Measurements from ENCODE around the gene ARHGAP24.

Gene ARHGAP24

GRCh38 chr4:85772470-85772869, 297.5 kb downstream of the ARHGAP24 start:
- no peak for DNase-seq (ENCODE audit: low read depth in 2 of 3, low spot score in 2 of 3)

DNA sequence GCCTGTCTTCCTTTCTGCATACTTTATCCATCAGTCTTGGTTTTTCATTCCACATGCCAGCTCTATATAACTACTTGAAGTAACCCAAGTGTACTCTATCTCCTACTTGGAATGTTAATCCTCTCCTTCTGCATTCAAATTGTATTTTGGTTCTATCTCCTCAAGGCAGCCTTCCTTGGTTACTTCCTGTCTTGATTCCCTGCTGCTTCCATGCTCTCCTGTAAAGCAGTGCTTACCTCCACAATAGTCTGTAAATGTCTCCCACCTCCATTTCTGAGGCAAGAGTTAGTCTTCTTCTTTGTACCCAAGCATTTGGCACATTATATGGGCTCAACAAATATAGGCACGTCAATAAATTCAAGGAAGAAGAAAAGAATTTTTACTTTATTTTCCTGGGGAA, 298.4 kb downstream of the ARHGAP24 start:
- DNase-seq (ENCODE audit: low read depth in 2 of 3, low spot score in 2 of 3), result no peak

GRCh38 chr4:85774000-85774399, 299.1 kb downstream of the ARHGAP24 start:
- no peak for DNase-seq (ENCODE audit: low read depth in 2 of 3, low spot score in 2 of 3)

- DNase-seq (ENCODE audit: low read depth in 2 of 3, low spot score in 2 of 3), result no peak
These were observed 299.5 kb downstream of the ARHGAP24 start for GRCh38 chr4:85774489-85774888.

- no peak for DNase-seq (ENCODE audit: low read depth in 2 of 3, low spot score in 2 of 3)
These were observed 301.1 kb downstream of the ARHGAP24 start for GRCh38 chr4:85776096-85776495.

DNA sequence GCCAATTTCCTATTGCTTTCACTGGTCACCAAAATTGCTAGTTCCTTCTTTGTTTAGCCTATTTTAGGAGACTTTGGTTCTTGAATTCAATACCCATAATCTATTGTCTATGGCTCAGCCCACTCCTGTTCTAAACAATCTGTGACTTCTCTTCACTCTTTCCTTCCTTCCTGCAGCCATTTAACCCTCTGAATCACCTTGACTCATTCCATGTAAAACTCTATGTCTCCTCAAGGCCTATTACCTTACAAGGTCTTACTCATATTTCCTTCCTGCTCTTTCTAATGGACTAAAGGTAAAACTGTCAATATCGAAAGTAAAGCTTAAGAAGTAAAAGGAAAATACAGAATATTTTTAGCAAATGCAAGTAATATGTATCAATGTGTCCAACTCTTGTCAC, 301.6 kb downstream of the ARHGAP24 start:
- DNase-seq (ENCODE audit: low read depth in 2 of 3, low spot score in 2 of 3), result no peak

GRCh38 chr4:85777908-85778631, 303.1 kb downstream of the ARHGAP24 start:
- DNase-seq (ENCODE audit: low read depth in 2 of 3, low spot score in 2 of 3), result no peak

DNA sequence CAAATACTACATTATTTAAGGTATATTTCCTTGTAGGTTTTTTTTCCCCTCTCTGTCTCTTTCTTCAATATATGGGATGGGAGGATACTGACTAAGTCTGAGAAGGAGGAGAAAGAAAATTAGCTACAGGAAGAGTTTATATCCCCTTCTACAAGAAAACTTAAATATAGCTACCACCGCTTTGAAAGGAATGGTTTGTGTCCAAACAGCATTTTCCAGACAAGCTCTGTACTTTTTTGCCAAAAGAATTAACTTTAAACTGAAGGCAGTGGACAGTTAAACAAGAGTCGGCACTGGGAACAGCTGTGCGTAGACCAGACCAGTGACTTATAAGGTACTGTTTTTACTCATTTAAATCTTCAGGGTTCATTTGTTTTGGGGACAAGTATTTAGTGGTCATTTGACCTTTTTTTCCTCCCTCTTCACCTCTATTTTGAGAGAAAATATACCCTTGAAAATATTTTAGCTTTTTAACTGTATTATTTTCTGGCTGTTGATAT, 303.7 kb downstream of the ARHGAP24 start:
- DNase-seq (ENCODE audit: low read depth in 2 of 3, low spot score in 2 of 3), result no peak

GRCh38 chr4:85779165-85779564, 304.2 kb downstream of the ARHGAP24 start:
- no peak for DNase-seq (ENCODE audit: low read depth in 2 of 3, low spot score in 2 of 3)

DNA sequence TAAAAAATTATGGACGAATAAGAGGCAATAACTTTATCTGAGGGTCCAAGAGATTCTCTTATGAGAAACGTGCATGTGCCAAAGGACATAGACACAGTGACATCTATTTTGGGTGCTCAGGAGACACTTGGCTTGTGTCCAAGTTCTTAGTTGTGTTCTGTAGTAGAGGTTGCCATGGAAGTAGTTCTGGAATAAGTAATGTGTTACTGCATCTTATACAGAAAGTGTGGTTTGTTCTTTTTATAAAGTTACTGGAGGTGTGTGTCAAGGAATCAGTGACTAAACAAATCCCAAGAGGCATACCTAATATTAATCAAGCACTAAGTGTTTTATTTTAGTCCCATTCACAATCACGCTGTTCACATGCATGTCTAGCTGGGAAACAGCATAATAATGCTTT, 305.7 kb downstream of the ARHGAP24 start:
- no peak for DNase-seq (ENCODE audit: low read depth in 2 of 3, low spot score in 2 of 3)

DNA sequence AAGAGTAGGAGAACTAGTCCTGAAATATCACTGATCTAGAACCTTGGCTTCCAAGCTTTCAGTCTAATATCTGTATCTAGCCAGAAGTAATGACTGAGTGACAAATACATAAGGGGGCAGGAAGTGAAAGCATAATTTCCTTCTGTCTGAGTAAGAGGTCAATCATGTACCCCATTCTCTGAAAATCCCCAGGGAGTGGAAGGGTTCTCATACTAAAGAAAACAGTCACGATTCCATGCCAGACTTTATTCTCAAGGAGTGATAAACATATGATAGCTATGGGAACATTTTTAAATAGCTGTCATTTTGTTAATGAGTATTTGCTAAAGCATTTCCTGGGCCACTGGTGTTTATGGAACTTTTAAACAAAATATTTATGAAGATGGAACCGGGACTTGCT, 308.5 kb downstream of the ARHGAP24 start:
- no peak for DNase-seq (ENCODE audit: low read depth in 2 of 3, low spot score in 2 of 3)

DNA sequence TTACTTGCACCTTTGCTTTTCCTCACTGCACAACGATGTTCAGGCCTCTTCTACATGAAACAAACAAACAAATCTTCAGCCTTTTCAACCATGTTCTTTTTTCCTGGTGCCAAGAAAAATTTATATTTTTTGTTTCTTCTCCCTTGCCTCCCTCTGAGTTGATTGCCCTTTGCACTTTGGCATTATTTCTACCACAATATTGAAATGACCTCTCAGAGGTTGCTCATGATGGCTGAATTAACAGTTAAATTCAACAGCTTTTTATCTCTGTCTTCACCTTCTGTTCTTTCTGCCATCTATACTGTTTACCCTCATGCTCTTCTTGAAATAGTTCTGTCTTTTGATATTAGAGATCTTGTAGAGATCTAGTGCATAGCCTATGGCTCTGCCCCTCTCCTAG, 308.9 kb downstream of the ARHGAP24 start:
- no peak for DNase-seq (ENCODE audit: low read depth in 2 of 3, low spot score in 2 of 3)

DNA sequence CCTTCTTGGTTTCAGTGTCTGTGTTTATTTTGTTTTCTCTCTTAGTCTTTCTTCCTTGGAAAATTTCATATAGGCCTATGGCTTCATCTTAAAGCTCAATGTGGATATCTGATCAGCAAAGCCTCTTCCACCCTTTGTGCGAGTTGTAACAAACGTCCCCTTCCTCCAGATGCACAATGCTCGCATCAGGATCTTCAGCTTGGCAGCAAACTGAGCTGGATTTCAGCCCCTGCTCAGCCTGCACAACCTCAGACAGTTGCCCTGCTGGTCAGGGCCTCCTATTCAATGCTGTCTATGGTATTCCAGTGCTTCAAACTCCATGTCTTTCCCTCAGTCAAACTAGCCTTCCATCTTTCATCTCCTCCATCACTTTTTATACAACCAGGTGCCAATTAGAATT, 309.4 kb downstream of the ARHGAP24 start:
- DNase-seq (ENCODE audit: low read depth in 2 of 3, low spot score in 2 of 3), result no peak

- DNase-seq (ENCODE audit: low read depth in 2 of 3, low spot score in 2 of 3), result no peak
These were observed 310.0 kb downstream of the ARHGAP24 start for GRCh38 chr4:85784947-85785346.

- DNase-seq (ENCODE audit: low read depth in 2 of 3, low spot score in 2 of 3), result no peak
These were observed 312.2 kb downstream of the ARHGAP24 start for GRCh38 chr4:85787133-85787532.

- DNase-seq (ENCODE audit: low read depth in 2 of 3, low spot score in 2 of 3), result no peak
These were observed 313.7 kb downstream of the ARHGAP24 start for GRCh38 chr4:85788604-85789003.

DNA sequence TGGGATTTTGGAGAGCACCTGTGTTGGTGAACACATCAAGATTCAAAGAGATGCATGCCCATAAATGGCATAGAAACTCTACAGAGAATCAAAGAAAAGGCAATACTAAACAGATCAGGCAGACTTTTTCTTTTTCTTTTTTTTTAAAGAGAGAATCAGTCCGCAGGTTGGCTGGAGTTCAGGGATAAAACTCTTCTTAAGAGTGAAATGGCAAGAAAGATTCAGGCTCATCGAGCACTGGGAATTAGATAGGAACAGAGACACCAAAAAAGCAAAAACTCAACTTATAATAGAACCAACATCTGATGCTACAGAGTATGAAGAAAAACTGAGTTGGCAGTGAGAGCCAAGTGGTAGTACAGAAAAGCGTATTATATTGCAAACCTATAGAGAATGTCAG, 314.3 kb downstream of the ARHGAP24 start:
- no peak for DNase-seq (ENCODE audit: low read depth in 2 of 3, low spot score in 2 of 3)

GRCh38 chr4:85790582-85790981, 315.6 kb downstream of the ARHGAP24 start:
- no peak for DNase-seq (ENCODE audit: low read depth in 2 of 3, low spot score in 2 of 3)

DNA sequence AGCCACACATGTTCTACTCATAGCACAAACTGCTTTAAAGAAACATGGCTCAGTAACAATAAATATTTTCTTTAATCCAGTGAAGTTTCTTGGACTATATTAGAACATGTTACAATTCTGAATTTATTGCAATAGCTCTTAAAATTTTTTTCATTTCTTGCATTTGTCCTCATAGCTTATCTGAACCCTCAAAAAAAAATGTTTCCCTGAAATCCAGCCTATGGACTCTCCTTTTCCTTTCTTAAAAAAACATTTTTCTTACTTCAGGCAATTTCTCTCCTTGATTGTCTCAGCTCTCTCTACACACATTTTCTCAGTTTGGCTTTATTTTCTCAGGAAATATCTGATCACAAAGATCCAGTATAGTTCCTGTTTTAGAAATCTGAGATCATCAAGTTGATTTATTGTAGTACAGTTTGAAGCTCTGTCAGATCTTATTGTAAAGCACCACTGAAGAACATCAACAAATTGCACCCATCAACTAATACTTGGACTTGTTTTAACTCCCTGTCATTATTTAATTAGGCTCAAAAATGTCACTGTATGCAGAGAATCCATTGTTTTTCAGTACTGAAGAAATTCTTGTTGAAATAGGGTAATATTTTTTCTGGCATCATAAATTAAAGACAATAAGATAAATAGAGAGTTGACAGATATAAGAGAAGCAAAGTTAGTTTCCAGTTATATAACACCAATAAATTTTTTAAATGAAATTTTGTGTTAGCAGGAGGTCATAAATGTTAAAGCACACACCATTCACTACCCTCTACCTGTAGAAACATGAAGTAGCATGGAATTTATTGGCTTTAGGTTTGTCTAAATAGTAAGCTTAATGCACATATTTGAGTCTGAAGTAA, 317.7 kb downstream of the ARHGAP24 start:
- DNase-seq (ENCODE audit: low read depth in 2 of 3, low spot score in 2 of 3), result no peak

DNA sequence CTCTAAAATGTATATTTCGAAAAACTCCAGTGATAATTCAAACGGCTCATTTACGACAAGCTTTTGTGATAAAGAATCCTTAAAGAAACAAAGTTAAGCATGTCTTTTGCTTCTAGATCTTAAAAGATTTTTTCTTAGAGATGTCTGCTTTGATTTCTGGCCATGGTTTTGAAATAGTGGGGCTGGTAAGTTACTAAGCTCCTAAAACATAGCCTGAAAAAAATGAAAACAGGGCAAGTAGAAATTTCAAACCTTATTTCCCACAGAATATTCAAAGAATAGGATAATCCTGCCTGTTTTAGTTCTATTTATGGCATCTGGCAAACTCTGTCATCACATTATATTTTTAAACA, 318.3 kb downstream of the ARHGAP24 start:
- no peak for DNase-seq (ENCODE audit: low read depth in 2 of 3, low spot score in 2 of 3)

DNA sequence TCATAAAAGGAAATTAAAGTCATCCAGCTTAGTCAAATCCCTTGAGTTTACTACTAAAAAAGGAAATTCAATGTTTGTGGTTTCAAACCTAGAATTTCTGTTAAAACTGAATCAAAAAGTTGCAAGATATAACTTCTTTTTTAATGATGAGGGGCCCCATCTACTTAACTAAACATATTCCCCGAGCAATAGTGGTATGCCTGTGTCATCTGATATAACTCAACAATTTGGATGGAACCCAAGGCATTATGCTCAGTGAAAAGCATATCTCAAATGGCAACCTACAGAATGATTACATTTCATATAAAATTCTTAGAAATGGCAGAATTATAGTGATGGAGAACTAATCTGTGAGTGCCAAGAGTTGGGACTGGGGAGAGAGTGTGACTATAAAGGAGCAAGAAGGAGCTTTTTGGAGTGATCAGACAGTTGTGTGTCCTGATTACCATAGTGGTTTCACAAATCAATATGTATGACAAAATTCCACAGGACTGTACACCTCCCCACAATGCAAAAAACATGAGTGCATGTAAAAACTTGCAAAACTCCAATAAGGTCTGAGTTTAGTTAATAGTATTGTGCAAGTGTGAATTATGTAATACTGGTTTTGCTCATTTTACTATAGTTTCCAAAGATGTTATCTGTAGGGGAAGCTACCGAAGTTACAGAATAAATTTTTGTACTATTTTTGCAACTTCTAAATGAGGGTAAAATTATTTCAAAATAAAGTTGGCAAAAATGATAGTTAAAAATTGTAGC, 323.2 kb downstream of the ARHGAP24 start:
- no peak for DNase-seq (ENCODE audit: low read depth in 2 of 3, low spot score in 2 of 3)

DNA sequence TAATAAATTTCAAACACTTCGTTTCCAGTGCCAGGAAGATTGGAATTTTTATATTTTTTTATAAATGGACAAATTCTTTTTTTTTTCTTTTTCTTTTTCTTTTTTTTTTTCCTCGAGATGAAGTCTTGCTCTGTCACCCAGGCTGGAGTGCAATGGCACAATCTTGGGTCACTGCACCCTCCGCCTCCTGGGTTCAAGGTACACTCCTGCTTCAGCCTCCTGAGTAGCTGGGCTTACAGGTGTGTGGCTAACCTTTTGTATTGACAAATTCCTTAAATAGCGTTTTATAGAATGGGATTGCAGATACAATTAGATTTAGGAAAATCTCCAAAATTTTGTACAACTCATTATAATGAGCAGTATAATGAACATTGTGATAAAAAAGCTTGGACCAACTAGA, 328.9 kb downstream of the ARHGAP24 start:
- no peak for DNase-seq (ENCODE audit: low read depth in 2 of 3, low spot score in 2 of 3)

All from activated CD8-positive, alpha-beta memory T cell treated with anti-CD3 and anti-CD28 coated beads for 48 hours (primary cell).